HG02798 (cell line): Measurements from ENCODE around the gene GBP3.
"Not testable (repeated sequence)": the region's sequence is repeated elsewhere in the genome, so short reads cannot be mapped to it uniquely, and the experiment has no call there.

Experiments used
- ATAC-seq: cut with Tn5 transposase; IDR thresholded peaks from one replicate; pipeline ENCODE4 v1.9.1; 2021; ENCODE audit warnings: mild to moderate bottlenecking; ENCODE audit not compliant: unreplicated experiment, poor library complexity

The GBP3 gene

DNA sequence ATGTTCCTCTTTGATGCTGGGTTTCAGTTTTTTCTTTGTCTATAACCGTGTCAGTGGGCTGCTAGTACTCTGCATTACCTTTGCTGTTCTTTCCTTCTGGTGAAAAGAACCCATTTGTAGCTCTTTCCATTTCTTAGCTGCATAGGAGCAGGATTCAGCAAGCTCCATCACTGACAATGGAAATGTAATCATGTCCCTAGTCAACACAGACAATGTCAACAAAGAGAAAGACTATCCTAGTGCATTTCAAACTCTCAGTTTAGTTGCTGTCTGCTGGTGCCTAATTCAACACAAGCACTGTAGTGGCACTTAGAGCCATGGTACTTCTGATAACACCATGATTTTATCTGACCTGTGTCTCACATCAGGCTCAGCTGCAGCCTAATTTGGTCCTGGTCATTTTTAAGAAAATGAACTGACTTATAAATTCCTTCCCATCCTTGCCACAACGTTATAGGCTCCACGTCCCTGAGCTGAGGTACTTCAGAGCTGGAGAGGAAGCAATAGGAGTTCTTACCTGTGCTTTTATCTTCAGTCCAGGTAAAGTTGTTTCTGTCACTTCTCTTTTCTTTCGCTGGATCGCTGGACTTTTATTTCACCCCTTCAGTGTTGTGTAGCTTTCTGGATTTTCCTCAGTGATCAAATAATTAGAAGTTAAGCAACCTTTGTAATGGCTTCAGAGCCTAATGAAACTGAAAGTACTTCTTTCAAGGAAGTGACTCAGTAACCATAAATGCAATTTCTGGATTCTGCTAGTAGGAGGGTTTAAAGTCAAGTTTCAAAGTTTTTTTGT lies at the start of gene GBP3:
Gene GBP3 (minus strand): TSS at position 700 of the 793 bp plus-strand sequence. CDS start 2,145 bp downstream, outside the sequence.
- ATAC-seq: peak; percentile 77

GRCh38 chr1:89070509-89070908 lies 47.8 kb upstream of the GBP3 start:
- no peak for ATAC-seq

GRCh38 chr1:89069951-89070350 lies 47.3 kb upstream of the GBP3 start:
- no peak for ATAC-seq

GRCh38 chr1:89068291-89068690 lies 45.6 kb upstream of the GBP3 start:
- no peak for ATAC-seq

DNA sequence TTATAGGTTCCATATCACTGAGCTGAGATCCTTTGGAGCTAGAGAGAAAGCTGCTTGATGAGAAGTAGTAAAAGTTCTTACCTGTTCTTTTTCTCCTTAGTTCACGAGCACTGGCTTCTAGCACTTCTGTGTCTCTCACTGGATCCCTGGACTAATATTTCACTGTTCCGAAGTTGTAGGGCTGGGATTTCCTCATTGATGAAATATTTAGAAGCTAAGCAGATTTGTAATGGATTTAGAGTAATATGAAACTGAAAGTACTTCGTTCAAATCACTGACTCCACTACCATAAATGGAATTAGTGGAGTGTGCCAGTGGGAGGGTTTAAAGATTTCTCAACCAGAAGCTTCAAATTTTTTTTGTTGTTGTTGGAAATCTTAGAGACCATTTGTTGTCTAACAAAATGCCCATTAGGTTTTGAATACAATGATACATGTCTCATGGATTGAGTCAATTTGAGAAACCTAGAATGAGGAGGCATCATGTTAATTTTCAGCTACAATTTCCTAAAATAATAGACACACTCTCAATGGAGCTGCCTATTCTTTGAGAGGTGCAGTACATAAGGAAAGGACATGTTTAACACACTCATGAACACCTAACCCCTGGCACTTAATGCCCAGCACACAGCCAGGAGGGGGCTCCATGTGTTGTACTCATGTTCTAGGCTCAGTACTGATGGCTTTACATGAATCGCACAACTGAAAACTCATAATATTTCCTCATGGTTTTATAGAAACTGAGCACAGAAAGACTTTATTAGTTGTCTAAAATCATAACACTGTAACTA lies 42.6 kb upstream of the GBP3 start, which contains the start of gene GBP1:
Gene GBP1 (minus strand): TSS at position 130 of the 790 bp plus-strand sequence. CDS start 1,974 bp downstream, outside the sequence.
- ATAC-seq: peak; percentile 63

DNA sequence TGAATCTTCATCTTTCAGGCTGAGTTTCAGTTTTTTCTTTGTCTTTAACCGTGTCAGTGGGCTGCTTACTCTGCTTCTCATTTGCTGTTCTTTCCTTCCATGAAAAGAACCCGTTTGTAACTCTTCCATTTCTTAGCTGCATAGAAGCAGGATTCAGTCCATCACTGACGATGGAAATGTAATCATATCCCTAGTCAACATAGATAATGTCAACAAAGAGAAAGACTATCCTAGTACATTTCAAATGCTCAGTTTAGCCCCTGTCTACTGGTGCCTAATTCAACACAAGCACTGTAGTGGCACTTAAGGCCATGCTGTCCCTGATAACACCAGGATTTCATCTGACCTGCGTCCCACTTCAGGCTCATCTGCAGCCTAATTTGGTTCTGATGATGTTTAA lies 42.0 kb upstream of the GBP3 start:
- ATAC-seq: peak; percentile 56

DNA sequence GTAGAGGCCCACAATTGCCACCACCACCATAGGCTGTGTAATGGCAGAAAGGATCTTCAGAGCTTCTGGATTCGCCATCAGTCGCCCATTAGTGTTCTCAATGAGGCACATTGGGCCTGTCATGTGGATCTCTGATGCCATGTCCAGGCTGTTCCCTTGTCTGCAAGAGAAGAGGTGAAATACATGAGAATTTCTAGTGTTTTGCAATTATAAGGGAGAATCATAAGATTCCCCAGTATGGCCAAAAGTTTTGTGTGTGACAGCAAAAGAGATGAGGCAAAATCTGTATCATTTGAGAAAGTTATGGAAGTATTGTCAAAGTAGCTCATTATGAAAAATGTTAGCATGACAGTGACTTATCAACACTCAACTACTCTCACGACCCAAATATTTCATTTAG lies 40.4 kb upstream of the GBP3 start:
- no peak for ATAC-seq

DNA sequence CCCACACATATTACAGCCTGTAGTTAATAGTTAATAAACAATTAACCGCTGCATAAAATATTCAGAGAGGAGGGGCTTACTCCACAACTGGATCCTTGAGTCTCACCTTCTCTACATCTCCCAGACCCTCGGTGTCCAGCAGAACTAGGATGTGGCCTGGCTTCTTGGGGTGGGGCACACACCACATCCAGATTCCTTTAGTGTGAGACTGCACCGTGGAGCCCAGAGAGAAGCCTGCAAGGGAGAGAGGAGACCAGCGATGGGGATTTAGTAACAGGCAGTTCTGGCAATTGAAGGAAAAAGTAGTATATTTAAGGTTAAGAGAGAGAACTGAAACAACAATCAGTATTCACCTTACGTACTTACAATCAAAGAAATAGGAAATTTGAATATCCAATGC lies 37.4 kb upstream of the GBP3 start:
- ATAC-seq: no peak

- ATAC-seq: no peak
Observed at GRCh38 chr1:89051955-89052312, 29.3 kb upstream of the GBP3 start.

GRCh38 chr1:89051300-89051954 lies 28.8 kb upstream of the GBP3 start:
- no peak for ATAC-seq

DNA sequence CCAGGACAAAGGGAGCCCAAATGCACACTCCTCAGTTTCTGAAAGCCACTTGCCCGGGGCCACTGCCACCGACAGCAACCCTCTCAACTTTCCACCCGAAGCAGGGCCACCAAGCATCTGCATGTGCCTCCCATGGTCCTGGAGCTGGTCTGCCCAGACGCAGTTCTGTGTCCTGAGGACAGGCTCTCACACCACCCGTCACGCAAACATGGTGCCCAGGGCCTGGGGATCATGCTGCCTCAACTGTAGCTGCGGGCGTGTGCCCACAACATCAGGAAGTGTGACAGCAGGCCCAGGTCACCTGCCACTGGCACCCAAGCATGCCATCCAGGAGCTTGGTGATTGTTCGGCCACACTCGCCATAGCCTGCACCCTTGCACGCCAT lies 28.0 kb upstream of the GBP3 start:
- no peak for ATAC-seq

DNA sequence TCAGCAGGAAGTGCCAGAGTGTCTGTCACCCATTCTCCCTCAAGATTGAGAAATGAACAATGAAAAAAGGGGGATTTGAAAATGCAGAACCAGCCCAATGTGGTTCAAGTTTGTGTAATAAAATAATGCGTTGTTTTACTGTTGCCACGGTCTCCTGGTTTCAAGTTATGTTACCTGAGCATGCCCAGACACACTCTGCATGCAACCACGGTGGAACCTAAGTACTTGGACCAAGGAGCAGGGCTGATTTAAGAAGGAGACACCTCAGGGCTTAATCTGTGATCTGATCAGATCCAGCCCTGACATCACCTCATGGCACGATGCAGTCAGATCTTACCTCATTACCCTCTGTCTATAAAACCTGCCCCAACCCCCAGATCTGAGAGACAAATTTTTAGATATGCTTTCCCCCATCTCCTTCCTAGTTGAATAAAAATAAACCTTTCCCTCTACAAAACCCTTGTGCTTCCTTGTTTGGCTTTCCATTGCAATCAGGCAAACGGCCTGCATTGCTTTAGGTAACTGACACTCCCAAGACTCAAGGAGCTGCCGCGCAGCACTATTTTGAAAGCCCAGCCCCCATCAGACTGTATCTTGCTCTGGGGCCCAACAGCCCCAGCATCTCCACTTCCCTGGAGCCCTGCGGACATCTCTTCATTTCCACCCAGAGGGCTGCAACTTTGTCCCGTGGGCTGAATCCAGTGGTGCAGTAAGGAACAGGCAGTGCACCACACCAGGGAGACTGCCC lies 27.4 kb upstream of the GBP3 start:
- not testable (repeated sequence) for ATAC-seq

DNA sequence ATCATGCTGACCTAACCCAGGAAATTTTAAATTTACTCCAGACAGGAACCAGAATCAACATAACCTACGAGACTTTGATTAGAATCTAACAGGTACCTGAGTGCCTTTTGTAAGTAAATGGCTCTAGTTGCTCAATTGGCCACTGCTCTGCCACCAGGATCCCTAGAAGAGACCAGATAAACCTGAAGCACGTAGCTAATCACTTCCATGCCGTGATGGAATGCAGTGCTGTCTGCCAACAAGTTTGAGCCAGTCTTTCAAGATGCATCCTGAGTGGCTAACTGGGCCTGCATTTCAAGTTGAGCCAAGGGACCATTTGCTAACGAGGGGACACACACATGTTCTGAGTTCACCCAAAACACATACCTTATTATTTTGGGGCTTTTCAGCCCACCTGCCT lies 26.5 kb upstream of the GBP3 start:
- not testable (repeated sequence) for ATAC-seq

DNA sequence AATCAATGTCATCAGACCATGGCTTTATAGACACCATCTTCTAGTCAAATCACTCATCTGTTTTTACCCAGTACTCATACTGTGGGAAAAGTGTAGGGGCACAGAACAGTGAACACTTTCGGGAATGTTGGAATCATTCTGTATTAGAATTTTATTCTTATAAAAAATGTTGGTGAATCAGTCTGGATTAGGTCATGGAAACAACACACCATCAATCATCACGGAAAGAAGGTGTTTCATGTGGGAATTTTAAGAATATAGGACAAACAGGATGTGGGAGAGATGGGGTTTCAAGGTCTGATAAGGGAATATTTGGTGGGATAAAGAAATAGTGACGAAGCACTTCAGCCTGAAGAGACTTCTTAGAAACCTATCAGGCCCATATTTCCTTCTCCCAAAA lies 25.1 kb upstream of the GBP3 start:
- no peak for ATAC-seq

GRCh38 chr1:89046318-89047183 lies 23.9 kb upstream of the GBP3 start:
- peak; percentile 67 for ATAC-seq

- ATAC-seq: no peak
Observed at GRCh38 chr1:89044970-89045721, 22.5 kb upstream of the GBP3 start.

GRCh38 chr1:89043940-89044339 lies 21.3 kb upstream of the GBP3 start:
- ATAC-seq: no peak

DNA sequence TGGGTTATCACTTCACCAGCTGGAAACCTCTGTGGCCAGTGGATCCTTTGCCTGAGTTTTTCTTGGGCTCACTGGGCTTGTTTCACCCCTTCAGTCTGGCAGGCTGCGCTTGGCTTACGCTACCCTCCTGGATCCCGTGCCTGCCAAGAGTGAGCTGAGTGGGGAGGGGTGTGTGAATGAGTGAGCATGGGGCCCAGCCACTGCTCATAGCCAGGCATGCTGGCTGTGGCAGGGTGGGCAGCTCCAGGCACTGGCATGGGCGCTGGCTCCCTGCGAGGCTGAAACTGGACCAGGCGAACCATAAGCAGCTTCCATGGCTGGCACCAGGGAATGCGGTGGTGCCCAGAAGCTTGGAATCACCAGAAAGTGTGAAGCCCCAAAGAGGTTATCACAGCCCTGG lies 19.8 kb upstream of the GBP3 start:
- ATAC-seq: no peak

- no peak for ATAC-seq
Observed at GRCh38 chr1:89041721-89042120, 19.1 kb upstream of the GBP3 start.
